Smooth muscle cell (in vitro differentiated cells): ENCODE data around the gene CACNA1C. TPM values are rescaled to one million over a fixed set of nuclear protein-coding genes. Genes with fewer than 3 reads are reported as not detected.

Source experiments
- DNase-seq: peaks from one replicate; lab custom pipeline; 2025; ENCODE audit not compliant: unreplicated experiment; lab: John Stamatoyannopoulos, UW
- H2AFZ ChIP-seq: fragments of 200-600 bp; sonication (generic); 2 replicates; pipeline ENCODE4 v1.6.0; 2016; ENCODE audit warnings: antibody characterized with exemption, low read depth, mild to moderate bottlenecking
- H3F3A ChIP-seq: fragments of 200-600 bp; sonication (generic); 2 replicates; pipeline ENCODE4 v1.6.0; 2017; ENCODE audit warnings: antibody characterized with exemption, low read depth
- H3K27ac ChIP-seq: fragments of 200-600 bp; sonication (generic); 2 replicates; pipeline ENCODE4 v1.5.1; 2016; ENCODE audit warnings: low read depth, mild to moderate bottlenecking
- H3K27me3 ChIP-seq: fragments of 200-600 bp; sonication (generic); 2 replicates; pipeline ENCODE4 v1.6.1; 2016; ENCODE audit warnings: low read depth, mild to moderate bottlenecking
- H3K36me3 ChIP-seq: fragments of 200-600 bp; sonication (generic); 2 replicates; pipeline ENCODE4 v1.5.1; 2016; ENCODE audit warnings: low read depth
- H3K4me1 ChIP-seq: fragments of 200-600 bp; sonication (generic); 2 replicates; pipeline ENCODE4 v1.5.1; 2016; ENCODE audit warnings: low read depth
- H3K4me2 ChIP-seq: fragments of 200-600 bp; sonication (generic); 2 replicates; pipeline ENCODE4 v1.6.0; 2016; ENCODE audit warnings: mild to moderate bottlenecking
- H3K4me3 ChIP-seq: fragments of 200-600 bp; sonication (generic); 2 replicates; pipeline ENCODE4 v1.5.1; 2016; ENCODE audit warnings: mild to moderate bottlenecking
- H3K79me2 ChIP-seq: fragments of 200-600 bp; sonication (generic); 2 replicates; pipeline ENCODE4 v1.6.0; 2016; ENCODE audit warnings: low read depth, mild to moderate bottlenecking
- H3K9ac ChIP-seq: fragments of 200-600 bp; sonication (generic); 2 replicates; pipeline ENCODE4 v1.6.0; 2016; ENCODE audit warnings: low read depth
- H3K9me3 ChIP-seq: fragments of 200-600 bp; sonication (generic); replicated peaks from 2 replicates; pipeline ENCODE4 v1.5.1; 2016; ENCODE audit warnings: low read depth
- H4K20me1 ChIP-seq: fragments of 200-600 bp; sonication (generic); 2 replicates; pipeline ENCODE4 v1.6.0; 2016; ENCODE audit warnings: low read depth
- CTCF ChIP-seq: fragments of 200-600 bp; sonication (generic); IDR thresholded peaks from 2 replicates; pipeline ENCODE4 v1.5.1; 2017; ENCODE audit warnings: borderline replicate concordance, mild to moderate bottlenecking, antibody characterized with exemption; ENCODE audit not compliant: insufficient read depth, poor library complexity, severe bottlenecking
- WGBS: methylation state at CpG from one replicate; pipeline ENCODE4 v1.1.7; 2016; ENCODE audit warnings: low lambda C conversion rate; 5-methylcytosine and 5-hydroxymethylcytosine counted together
- polyA plus RNA-seq: library from polyadenylated mRNA; unstranded; fragments of >200 nt; fragmentation: Nextera tagmentation; extraction: Ambion mirVana; gene quantifications from 2 replicates; pipeline ENCODE4 v1.2.1, GENCODE V29; 2016
- total RNA-seq: library from RNA; depleted of rRNA; stranded (reverse); fragments of >200 nt; gene quantifications from 2 replicates; pipeline ENCODE4 v1.2.3, GENCODE V29; 2014

The CACNA1C gene
- total and polyA plus RNA-seq, 2 experiments from 2014 or later = 1.6 to 4.5 TPM

GRCh38 chr12:2453076-2453760 lies 400.4 kb downstream of the CACNA1C start:
- no peaks in the 10 kb centered on the region for H3K36me3 ChIP-seq
- no peaks in the 10 kb centered on the region for H3K4me1 ChIP-seq
- TF ChIP-seq CTCF = no peak
- no peaks in the 10 kb centered on the region for H3F3A ChIP-seq
- H3K9ac ChIP-seq = no peak overlapping the region
- no peaks in the 10 kb centered on the region for H3K27me3 ChIP-seq
- no peak for DNase-seq
- H3K79me2 ChIP-seq = no peaks in the 10 kb centered on the region
- no peaks in the 10 kb centered on the region for H3K9me3 ChIP-seq
- no peak overlapping the region for H3K4me3 ChIP-seq
- no peak overlapping the region for H2AFZ ChIP-seq
- H4K20me1 ChIP-seq = no peaks in the 10 kb centered on the region
- no peak overlapping the region for H3K27ac ChIP-seq
- 89% methylated on average over 15 of the region's 15 CpGs for WGBS
- H3K4me2 ChIP-seq = no peak overlapping the region

GRCh38 chr12:2453761-2454090 lies 400.9 kb downstream of the CACNA1C start:
- no peak for DNase-seq
- no peak overlapping the region for H3K4me2 ChIP-seq
- H3K36me3 ChIP-seq = no peaks in the 10 kb centered on the region
- H3K79me2 ChIP-seq = no peaks in the 10 kb centered on the region
- no peaks in the 10 kb centered on the region for H3K9me3 ChIP-seq
- no peaks in the 10 kb centered on the region for H3K4me1 ChIP-seq
- H3K4me3 ChIP-seq = no peak overlapping the region
- no peaks in the 10 kb centered on the region for H3K27me3 ChIP-seq
- H3F3A ChIP-seq = no peaks in the 10 kb centered on the region
- no peak overlapping the region for H3K27ac ChIP-seq
- H4K20me1 ChIP-seq = no peaks in the 10 kb centered on the region
- no peak for TF ChIP-seq CTCF
- H3K9ac ChIP-seq = no peak overlapping the region
- no peak overlapping the region for H2AFZ ChIP-seq

- Histone ChIP-seq H3K4me2 (no peak overlapping the region), H3K9me3 (no peaks in the 10 kb centered on the region), H3K27me3 (no peaks in the 10 kb centered on the region), H2AFZ (no peak overlapping the region), H3K9ac (no peak overlapping the region), H3K4me3 (no peak overlapping the region), H3K4me1 (no peaks in the 10 kb centered on the region), H4K20me1 (no peaks in the 10 kb centered on the region), H3F3A (no peaks in the 10 kb centered on the region), H3K79me2 (no peaks in the 10 kb centered on the region), H3K27ac (no peak overlapping the region), H3K36me3 (no peaks in the 10 kb centered on the region)
- DNase-seq = no peak
- TF ChIP-seq CTCF = no peak
- 94% methylated on average over 20 of the region's 20 CpGs for WGBS
Observed at GRCh38 chr12:2454601-2455177, 401.9 kb downstream of the CACNA1C start.

GRCh38 chr12:2455410-2455809 lies 402.6 kb downstream of the CACNA1C start:
- no peak overlapping the region for H3K4me3 ChIP-seq
- no peaks in the 10 kb centered on the region for H3K9me3 ChIP-seq
- DNase-seq = no peak
- H3F3A ChIP-seq = no peaks in the 10 kb centered on the region
- H4K20me1 ChIP-seq = no peaks in the 10 kb centered on the region
- H2AFZ ChIP-seq = no peak overlapping the region
- no peak overlapping the region for H3K9ac ChIP-seq
- no peak overlapping the region for H3K4me2 ChIP-seq
- H3K4me1 ChIP-seq = no peaks in the 10 kb centered on the region
- 94% methylated on average over 9 of the region's 9 CpGs for WGBS
- no peak for TF ChIP-seq CTCF
- no peaks in the 10 kb centered on the region for H3K79me2 ChIP-seq
- no peaks in the 10 kb centered on the region for H3K27me3 ChIP-seq
- H3K36me3 ChIP-seq = no peaks in the 10 kb centered on the region
- H3K27ac ChIP-seq = no peak overlapping the region
